Peyer's patch (tissue), 4 donors: ENCODE data around the gene HAND1. TPM values are rescaled to one million over a fixed set of nuclear protein-coding genes. Genes with fewer than 3 reads are reported as not detected.

ENCODE experiments used
- DNase-seq, 3 donors: peaks; one replicate each; pipeline ENCODE4 v3.0.0-alpha.2; 2017 to 2019
- H3K27ac ChIP-seq, 4 donors: fragments of 200-600 bp; sonication (generic); one replicate each; pipeline ENCODE4 v1.5.1; 2016 to 2019
- H3K27me3 ChIP-seq, 2 donors: fragments of 200-600 bp; sonication (generic); one replicate each; pipeline ENCODE4 v1.5.1; 2019
- H3K36me3 ChIP-seq, 3 donors: fragments of 200-600 bp; sonication (generic); one replicate each; pipeline ENCODE4 v1.5.1; 2016 to 2019
- H3K4me1 ChIP-seq, 4 donors: fragments of 200-600 bp; sonication (generic); one replicate each; pipeline ENCODE4 v1.5.1; 2016 to 2019
- H3K4me3 ChIP-seq, 4 donors: fragments of 200-600 bp; sonication (generic); 1 replicate in 3 of 4; 2 replicates in 1 of 4; pipeline ENCODE4 v1.5.1; 2016 to 2019; ENCODE audit warnings: mild to moderate bottlenecking in 1 of 4
- H3K9me3 ChIP-seq, 4 donors: fragments of 200-600 bp; sonication (generic); one replicate each; pipeline ENCODE4 v1.5.1; 2016 to 2019; ENCODE audit warnings: mild to moderate bottlenecking in 1 of 4
- CTCF ChIP-seq, 6 experiments: fragments of 450-650 bp in 4 of 6; fragments of 200-600 bp in 2 of 6; sonication (generic) in 1 of 6; IDR thresholded peaks; one replicate each; pipeline ENCODE4 v1.5.1; 2017 to 2019; ENCODE audit warnings: antibody characterized with exemption in 6 of 6, mild to moderate bottlenecking in 3 of 6, moderate library complexity in 1 of 6
- POLR2A ChIP-seq, 2 donors: fragments of 450-650 bp; IDR thresholded peaks; one replicate each; pipeline ENCODE4 v1.5.1; 2017; ENCODE audit warnings: antibody characterized with exemption in 2 of 2, mild to moderate bottlenecking in 2 of 2, moderate library complexity in 2 of 2
- total RNA-seq, 4 donors: library from RNA; depleted of rRNA; stranded (reverse); fragments of >200 nt; gene quantifications; one replicate each; pipeline ENCODE4 v1.1.0, GENCODE V29; 2016

The HAND1 gene
- total RNA-seq, 4 donors from 2014 or later, result 0.54 to 1.8 TPM; not detected in 2

DNA sequence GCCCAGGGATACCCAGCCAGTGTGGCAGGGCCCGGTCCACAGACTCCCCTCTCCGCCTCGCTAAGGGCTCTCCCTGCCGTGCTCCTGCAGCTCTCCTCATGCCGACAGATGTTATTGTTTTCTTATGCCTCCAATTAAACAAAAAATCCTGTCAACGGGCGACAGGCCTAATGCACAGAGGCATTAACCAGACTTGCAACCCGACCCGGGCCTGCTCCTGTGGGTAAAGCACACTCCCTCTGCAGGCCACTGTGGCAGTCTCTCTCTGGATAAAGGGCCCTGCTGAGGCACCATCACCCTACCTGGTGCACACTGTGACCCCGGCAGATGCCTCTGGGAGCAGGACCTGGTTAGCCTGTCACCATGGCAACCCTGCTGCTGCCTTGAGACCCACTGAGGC, 27.5 kb upstream of the HAND1 start:
- H3K4me1 ChIP-seq, result peaks cover 0 to 6% (median 0%) of the 10 kb centered on the region in 4 donors
- TF ChIP-seq CTCF (IDR thresholded peaks at IDR 0.05), result no peak
- no peak for TF ChIP-seq POLR2A (IDR thresholded peaks at IDR 0.05)
- no peak overlapping the region for H3K27ac ChIP-seq
- H3K27me3 ChIP-seq, result no peaks in the 10 kb centered on the region
- H3K9me3 ChIP-seq, result no peaks in the 10 kb centered on the region
- no peaks in the 10 kb centered on the region for H3K36me3 ChIP-seq
- DNase-seq, result no peak
- no peak overlapping the region for H3K4me3 ChIP-seq

DNA sequence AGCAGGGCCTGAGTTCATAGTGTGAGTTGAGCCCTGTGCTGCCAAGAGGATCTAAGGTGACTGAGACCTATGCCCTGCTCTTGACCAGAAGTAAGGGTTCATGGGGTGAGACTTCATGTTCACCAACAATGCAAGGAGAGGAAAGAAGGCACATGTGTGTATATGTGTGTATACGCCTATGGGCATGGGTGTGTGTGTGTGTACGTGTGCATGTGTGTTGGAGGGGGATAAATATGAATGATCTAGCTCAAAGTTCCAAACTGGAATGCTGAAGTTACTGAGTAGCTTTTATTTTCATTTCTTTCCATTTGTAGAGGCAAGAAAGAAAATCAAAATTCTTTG, 25.6 kb upstream of the HAND1 start:
- Histone ChIP-seq H3K27me3 (no peaks in the 10 kb centered on the region), H3K4me3 (no peak overlapping the region), H3K4me1 (peaks cover 0 to 6% (median 0%) of the 10 kb centered on the region in 4 donors), H3K27ac (no peak overlapping the region), H3K9me3 (no peaks in the 10 kb centered on the region), H3K36me3 (no peaks in the 10 kb centered on the region)
- TF ChIP-seq CTCF (IDR thresholded peaks at IDR 0.05) (no peak), POLR2A (IDR thresholded peaks at IDR 0.05) (no peak)
- no peak for DNase-seq

DNA sequence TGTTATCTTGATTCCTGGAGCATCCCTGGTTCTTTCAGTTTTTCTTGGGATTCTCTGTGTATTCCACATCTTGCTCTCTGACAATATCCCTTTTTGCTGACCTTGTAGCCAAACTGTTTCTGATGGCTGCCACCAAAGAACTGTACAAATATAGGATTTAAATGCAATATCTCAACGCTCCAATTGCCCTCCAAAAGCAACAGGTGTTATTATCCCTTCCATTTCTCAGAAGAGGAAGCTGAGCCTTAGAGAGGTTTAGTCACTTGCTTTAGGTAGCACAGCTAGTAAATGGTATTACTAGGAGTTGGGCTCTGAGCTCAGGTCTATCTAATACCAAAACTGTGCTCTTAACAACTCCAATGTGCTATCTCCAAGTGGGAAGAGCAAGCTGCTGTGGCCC, 24.2 kb upstream of the HAND1 start:
- TF ChIP-seq POLR2A (IDR thresholded peaks at IDR 0.05) (no peak), CTCF (IDR thresholded peaks at IDR 0.05) (no peak)
- H3K9me3 ChIP-seq, result no peaks in the 10 kb centered on the region
- peak overlapping the region in 1 of 4 donors; percentile 62 for H3K27ac ChIP-seq
- no peak for DNase-seq
- H3K27me3 ChIP-seq, result no peaks in the 10 kb centered on the region
- no peaks in the 10 kb centered on the region for H3K36me3 ChIP-seq
- peaks cover 0 to 6% (median 0%) of the 10 kb centered on the region in 4 donors for H3K4me1 ChIP-seq
- no peak overlapping the region for H3K4me3 ChIP-seq

- no peaks in the 10 kb centered on the region for H3K36me3 ChIP-seq
- no peaks in the 10 kb centered on the region for H3K27me3 ChIP-seq
- H3K4me3 ChIP-seq, result no peak overlapping the region
- peaks cover 0 to 6% (median 0%) of the 10 kb centered on the region in 4 donors for H3K4me1 ChIP-seq
- TF ChIP-seq POLR2A (IDR thresholded peaks at IDR 0.05), result no peak
- no peak for TF ChIP-seq CTCF (IDR thresholded peaks at IDR 0.05)
- no peak for DNase-seq
- no peak overlapping the region for H3K27ac ChIP-seq
- no peaks in the 10 kb centered on the region for H3K9me3 ChIP-seq
Observed at GRCh38 chr5:154501566-154501965, 23.5 kb upstream of the HAND1 start.

- Histone ChIP-seq H3K27me3 (no peaks in the 10 kb centered on the region), H3K4me1 (peaks cover 0 to 6% (median 0%) of the 10 kb centered on the region in 4 donors), H3K36me3 (no peaks in the 10 kb centered on the region), H3K9me3 (no peaks in the 10 kb centered on the region), H3K4me3 (no peak overlapping the region), H3K27ac (no peak overlapping the region)
- TF ChIP-seq CTCF (IDR thresholded peaks at IDR 0.05) (no peak), POLR2A (IDR thresholded peaks at IDR 0.05) (no peak)
- DNase-seq, result no peak
Observed at GRCh38 chr5:154498994-154499393, 21.0 kb upstream of the HAND1 start.

- Histone ChIP-seq H3K9me3 (no peaks in the 10 kb centered on the region), H3K27me3 (peaks cover 0 to under 1% of the 10 kb centered on the region in 2 donors), H3K27ac (no peak overlapping the region), H3K36me3 (no peaks in the 10 kb centered on the region), H3K4me1 (peaks cover 0 to 6% (median 0%) of the 10 kb centered on the region in 4 donors), H3K4me3 (no peak overlapping the region)
- DNase-seq, result no peak
- no peak for TF ChIP-seq CTCF (IDR thresholded peaks at IDR 0.05)
- TF ChIP-seq POLR2A (IDR thresholded peaks at IDR 0.05), result no peak
Observed at GRCh38 chr5:154498591-154498990, 20.6 kb upstream of the HAND1 start.
